Breast epithelium (tissue), 3 donors: ENCODE measurements around the gene CTH.

Source experiments
- CTCF ChIP-seq, 3 donors: fragments of 450-650 bp; IDR thresholded peaks; one replicate each; pipeline ENCODE4 v1.5.1; 2016 to 2017; ENCODE audit warnings: antibody characterized with exemption in 3 of 3, mild to moderate bottlenecking in 3 of 3, moderate library complexity in 3 of 3
- POLR2A ChIP-seq: fragments of 450-650 bp; IDR thresholded peaks from one replicate; pipeline ENCODE4 v1.6.1; 2016; ENCODE audit warnings: antibody characterized with exemption, mild to moderate bottlenecking, moderate library complexity

- TF ChIP-seq POLR2A (no peak), CTCF (IDR thresholded peaks at IDR 0.05) (no peak)
Observed at GRCh38 chr1:70411360-70411844, 334 bp downstream of the CTH start.
